ENCODE data around the gene SCEL.
"Not testable (repeated sequence)": the region's sequence is repeated elsewhere in the genome, so short reads cannot be mapped to it uniquely, and the experiment has no call there.

The SCEL gene

DNA sequence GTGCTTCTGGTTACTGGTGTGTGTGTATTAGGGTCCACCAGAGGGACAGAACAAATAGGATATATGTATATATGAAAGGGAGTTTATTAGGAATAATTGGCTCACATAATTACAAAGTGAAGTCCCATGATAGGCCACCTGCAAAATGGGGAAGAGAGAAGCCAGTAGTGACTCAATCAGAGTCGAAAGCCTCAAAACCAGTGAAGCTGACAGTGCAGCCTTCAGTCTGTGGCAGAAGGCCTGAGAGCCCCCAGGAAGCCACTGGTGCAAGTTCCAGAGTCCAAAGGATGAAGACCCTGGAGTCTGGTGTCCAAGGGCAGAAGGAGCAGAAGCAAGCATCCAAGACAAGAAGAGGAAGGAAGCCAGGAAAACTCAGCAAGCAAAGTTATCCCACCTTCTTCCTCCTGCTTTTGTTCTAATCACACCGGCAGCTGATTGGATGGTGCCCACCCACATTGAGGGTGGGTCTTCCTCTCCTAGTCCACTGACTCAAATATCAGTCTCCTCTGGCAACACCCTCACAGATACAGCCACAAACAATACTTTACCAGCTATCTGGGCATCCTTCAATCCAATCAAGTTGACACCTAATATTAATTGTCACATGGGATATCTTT lies 21.7 kb upstream of the SCEL start:
- no peak for TF ChIP-seq POLR2A (IDR thresholded peaks at IDR 0.05; ENCODE audit: low read depth, low read length)
- DNase-seq (ENCODE audit: insufficient read length, low spot score) (no peak), FAIRE-seq (no peak)

DNA sequence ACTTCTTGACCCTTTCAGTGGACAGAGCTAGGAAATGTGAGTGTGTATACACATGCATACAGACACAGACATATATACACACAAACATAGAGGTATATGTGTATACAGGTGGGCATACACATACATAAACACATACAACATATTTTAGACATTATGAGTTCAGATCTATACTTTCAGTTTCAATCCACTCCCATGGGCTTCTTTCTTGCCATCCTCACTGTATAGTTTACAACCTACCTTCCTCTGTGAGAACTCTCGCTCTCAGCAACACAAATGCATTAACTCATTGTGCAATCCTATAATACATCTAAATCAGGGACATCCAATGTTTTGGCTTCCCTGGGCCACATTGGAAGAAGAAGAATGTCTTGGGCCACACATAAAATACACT lies 21.2 kb upstream of the SCEL start:
- TF ChIP-seq POLR2A (IDR thresholded peaks at IDR 0.05; ENCODE audit: low read depth, low read length): no peak
- FAIRE-seq: no peak
- no peak for DNase-seq (ENCODE audit: insufficient read length, low spot score)

DNA sequence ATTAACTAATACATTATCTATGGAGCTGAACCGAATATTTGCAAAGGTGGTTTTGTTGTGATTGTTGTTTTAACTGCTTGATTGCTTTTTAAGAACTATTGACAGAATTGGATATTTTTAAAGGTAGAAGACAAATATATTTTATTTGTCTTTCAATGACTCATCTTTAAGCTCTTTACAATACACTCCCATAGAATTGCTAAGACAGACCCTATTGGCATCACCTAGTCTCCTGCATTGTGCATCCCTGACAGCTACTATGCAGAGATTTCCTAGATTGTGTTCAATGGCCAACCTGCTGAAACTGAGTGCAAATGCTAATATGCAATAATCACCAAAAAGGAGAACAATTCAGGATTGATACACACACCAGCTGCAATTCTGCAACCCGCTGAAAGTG lies 19.7 kb upstream of the SCEL start:
- no peak for TF ChIP-seq POLR2A (IDR thresholded peaks at IDR 0.05; ENCODE audit: low read depth, low read length)
- no peak for FAIRE-seq
- DNase-seq (ENCODE audit: insufficient read length, low spot score): no peak

DNA sequence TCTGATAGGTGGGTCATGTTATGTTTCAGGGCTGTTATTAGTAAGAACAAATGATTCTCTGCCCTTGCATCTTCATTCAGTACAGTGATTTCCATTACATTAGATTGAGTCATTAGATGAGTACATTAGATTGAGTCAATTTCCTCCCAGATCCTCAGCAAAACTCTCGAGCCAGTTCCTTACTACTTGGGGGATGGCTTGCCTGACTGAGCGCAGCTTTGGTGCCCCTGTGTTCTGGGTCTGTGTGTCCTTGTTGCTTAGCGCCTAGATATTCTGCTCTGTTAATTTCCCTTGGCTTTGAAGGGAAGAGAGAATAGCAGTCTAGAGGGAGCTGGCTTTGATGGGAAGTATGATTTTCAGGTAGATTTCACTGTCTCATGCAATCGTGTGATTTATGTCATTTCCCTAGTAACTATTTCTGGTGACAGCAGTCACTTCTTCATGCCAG lies 19.1 kb upstream of the SCEL start:
- FAIRE-seq (peak; percentile 65), DNase-seq (ENCODE audit: insufficient read length, low spot score) (no peak)
- TF ChIP-seq POLR2A (IDR thresholded peaks at IDR 0.05; ENCODE audit: low read depth, low read length): no peak

DNA sequence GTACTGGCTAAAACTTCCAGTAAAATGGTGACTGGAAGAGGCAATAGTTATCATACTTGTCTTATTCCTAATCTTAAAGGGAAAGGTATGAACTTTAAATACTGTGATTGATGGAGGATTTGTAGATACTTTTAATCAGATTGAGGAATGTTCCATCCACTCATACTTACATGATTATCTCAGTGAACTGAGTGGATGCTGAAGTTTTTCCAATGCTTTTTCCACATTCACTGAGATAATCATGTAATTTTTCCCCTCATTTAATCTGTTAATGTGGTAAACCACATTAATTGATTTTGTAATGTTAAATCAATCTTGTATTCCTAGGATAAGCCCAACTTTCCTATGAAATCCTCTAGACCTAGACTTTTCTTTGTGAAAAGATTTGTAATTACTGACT lies 17.2 kb upstream of the SCEL start:
- no peak for FAIRE-seq
- DNase-seq (ENCODE audit: insufficient read length, low spot score): no peak
- TF ChIP-seq POLR2A (IDR thresholded peaks at IDR 0.05; ENCODE audit: low read depth, low read length): no peak

DNA sequence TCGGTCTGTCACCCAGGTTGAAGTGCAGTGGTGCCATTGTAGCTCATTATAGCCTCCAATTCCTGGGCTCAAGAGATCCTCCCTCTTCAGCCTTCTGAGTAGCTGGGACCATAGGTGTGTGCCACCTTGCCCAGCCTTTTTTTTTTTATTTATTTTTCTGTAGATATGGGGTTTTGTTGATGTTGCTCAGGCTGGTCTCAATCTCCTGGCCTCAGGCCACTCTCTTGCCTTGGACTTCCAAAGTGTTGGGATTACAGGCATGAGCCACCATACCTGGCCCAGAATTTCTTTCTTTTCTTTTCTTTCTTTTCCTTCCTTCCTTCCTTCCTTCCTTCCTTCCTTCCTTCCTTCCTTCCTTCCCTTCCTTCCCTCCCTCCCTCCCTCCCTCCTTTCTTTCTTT lies 16.1 kb upstream of the SCEL start:
- DNase-seq (ENCODE audit: insufficient read length, low spot score); FAIRE-seq: not testable (repeated sequence)

DNA sequence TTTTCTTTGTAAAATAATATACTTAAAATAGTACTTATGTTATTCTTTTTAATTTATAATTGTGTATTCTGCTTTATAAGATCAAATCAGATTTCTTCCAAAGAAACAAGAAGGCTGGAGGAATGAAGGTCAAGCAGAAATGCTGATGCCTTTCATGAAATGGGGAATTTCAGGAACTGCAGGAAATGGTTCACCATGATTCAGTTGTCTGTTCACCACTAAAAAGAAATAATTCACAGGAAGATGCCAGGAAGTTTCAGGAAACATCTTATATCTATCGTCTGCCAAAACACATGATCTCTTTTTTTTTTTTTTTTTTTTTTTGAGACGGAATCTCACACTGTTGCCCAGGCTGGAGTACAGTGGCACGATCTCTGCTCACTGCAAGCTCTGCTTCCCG lies 15.7 kb upstream of the SCEL start:
- no peak for TF ChIP-seq POLR2A (IDR thresholded peaks at IDR 0.05; ENCODE audit: low read depth, low read length)
- FAIRE-seq (no peak), DNase-seq (ENCODE audit: insufficient read length, low spot score) (no peak)

DNA sequence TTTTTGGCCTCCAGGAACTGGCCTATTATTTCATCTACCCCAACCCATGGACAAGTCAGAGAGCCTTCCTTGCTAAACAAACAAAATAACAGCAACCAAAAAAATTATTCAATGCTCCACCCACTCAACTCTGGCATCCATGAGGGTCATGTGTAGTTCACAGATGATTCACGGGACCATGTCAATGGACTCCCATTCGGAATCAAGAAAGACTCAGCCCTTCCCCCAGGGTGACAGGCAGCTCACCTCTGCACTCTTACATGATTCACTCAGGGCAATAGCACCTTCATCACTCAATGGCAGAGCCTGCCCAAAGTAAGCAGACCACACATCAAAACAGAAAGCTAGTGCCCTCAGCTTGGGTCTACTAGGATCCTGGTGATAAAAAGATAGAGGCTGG lies 14.3 kb upstream of the SCEL start:
- no peak for DNase-seq (ENCODE audit: insufficient read length, low spot score)
- no peak for TF ChIP-seq POLR2A (IDR thresholded peaks at IDR 0.05; ENCODE audit: low read depth, low read length)
- no peak for FAIRE-seq

DNA sequence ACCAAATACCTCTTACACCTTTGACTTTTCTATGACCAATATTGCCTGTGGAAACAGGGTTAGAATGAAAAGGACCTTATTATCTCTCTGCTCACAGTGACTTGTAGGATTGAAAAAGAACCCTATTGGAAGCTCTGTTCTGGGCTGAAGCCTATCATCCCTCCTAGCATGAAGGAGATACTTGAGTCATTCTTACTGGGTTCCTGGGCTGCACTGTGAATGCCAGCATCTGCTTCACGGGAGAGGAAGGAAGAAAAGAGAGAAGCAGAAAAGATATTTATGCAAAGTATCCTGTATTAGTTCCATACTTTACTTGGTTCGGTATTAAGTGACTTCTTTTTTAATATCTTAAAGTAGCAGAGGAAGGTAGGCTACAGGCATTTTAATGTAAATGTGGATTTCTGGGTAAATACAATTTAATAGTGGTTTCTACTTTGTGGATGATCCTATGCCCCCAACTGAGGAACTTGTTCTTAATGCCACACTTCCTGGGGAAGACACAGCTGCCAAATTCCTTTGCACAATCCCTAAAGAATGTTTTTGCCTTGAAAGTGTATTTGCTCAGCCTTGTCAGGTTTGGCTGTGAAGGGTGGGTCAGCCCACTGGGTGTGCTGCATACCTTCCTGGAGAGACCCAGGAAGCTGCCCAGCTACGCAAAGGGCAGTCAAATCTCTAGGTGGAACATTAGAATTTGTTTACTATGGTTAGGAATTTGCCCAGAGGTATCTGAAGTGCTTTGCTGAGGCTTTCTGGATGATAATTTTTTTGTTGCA lies 13.7 kb upstream of the SCEL start:
- FAIRE-seq (no peak), DNase-seq (ENCODE audit: insufficient read length, low spot score) (no peak)
- TF ChIP-seq POLR2A (IDR thresholded peaks at IDR 0.05; ENCODE audit: low read depth, low read length): no peak

DNA sequence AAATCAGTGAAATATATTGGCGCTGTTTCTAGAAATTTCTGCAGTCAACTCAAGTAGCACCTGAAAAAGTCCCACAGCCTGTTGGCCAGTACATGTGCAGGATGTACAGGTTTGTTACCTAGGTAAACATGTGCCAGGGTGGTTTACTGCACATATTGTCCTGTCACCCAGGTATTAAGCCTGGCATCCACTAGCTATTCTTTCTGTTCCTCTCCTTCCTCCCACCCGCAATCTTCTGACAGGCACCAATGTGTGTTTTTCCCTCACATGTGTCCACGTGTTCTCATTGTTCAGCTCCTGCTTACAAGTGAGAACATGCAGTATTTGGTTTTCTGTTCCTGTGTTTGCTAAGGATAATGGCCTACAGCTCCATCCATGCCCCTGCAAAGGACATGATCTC lies 13.1 kb upstream of the SCEL start:
- FAIRE-seq (no peak), DNase-seq (ENCODE audit: insufficient read length, low spot score) (no peak)

DNA sequence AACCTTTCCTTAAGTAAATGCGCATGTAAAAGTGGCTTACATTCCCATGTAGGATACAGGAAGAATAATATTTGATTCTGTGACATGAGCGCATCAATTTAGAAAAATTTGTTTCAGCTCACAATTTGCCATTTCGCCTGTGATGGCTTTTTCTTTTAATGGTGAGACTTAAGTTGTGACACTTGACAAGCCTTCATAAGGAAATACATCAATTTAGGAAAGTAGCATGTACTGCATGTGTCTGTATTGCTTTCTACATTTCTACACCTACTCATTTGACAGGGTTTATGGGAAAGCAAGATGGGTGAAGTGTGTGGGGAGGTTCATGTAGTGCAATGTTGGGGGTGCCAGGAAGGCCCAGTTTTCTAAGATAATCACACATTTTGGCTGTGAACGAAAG lies 12.1 kb upstream of the SCEL start:
- FAIRE-seq: no peak
- DNase-seq (ENCODE audit: insufficient read length, low spot score): no peak
- TF ChIP-seq POLR2A (IDR thresholded peaks at IDR 0.05; ENCODE audit: low read depth, low read length): no peak

More for the DNA sequence above, 13.1 kb upstream of the SCEL start:
- no peak for TF ChIP-seq POLR2A (IDR thresholded peaks at IDR 0.05; ENCODE audit: low read depth, low read length)

DNA sequence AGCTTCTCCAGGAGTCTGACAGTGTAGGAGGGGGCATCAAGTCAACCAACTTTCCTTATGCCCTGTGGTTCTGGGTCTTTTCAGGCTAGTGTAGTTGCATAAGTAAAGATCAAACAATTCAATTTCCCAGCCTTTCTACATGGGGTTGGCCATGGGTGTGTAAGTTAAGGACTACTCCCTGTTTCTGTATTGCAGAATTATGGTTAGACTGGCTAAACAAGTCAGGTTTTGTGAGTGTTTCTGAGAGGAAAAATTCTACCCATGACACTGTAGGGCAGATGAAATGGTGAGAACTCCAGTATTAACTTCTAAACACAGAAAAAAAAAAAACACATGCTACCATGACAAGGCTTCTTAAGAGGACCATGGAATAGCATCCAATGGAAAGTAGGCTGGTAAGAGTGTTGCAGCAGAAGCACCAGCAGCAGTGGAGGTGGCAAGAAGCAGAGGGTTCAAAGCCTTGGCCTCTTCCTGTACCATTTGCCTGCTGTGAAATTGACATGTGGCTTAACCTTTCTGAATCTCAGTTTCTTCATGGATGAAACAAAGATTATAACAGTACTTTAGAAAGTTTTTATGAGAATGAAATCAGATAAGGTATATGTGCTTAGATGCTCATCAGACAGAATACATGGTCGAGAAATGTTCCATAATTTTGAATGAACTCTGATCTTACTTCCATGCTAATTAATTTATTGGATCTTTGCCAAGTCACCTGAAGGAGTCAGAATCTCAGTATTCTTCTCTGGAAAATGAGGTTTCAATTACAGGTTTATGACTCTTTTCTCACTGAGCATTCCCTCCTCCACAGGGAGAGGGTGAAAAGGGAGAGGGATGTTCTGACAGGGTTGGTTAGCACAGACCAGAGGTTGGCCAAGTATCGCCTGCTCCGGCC lies 11.4 kb upstream of the SCEL start:
- no peak for TF ChIP-seq POLR2A (IDR thresholded peaks at IDR 0.05; ENCODE audit: low read depth, low read length)
- DNase-seq (ENCODE audit: insufficient read length, low spot score) (no peak), FAIRE-seq (no peak)

DNA sequence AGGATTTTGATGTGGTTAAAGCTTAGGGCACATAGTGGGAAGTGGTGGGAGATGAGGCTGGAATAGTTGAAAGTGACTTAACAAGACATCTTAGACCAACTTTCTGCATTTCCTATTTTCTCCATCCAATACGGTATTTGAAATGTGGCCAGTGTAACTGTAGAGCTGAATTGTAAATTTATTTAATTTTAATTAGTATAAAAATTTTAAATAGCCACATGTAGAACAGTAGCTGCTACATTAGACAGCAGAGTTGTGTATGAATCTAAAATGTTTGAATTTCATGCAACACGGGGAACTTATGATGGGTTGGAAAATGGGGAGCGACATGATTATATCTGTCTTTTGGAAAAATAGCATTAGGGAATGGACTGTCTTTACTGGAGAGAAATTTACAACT lies 7.1 kb upstream of the SCEL start:
- no peak for TF ChIP-seq POLR2A (IDR thresholded peaks at IDR 0.05; ENCODE audit: low read depth, low read length)
- no peak for DNase-seq (ENCODE audit: insufficient read length, low spot score)
- FAIRE-seq: no peak

DNA sequence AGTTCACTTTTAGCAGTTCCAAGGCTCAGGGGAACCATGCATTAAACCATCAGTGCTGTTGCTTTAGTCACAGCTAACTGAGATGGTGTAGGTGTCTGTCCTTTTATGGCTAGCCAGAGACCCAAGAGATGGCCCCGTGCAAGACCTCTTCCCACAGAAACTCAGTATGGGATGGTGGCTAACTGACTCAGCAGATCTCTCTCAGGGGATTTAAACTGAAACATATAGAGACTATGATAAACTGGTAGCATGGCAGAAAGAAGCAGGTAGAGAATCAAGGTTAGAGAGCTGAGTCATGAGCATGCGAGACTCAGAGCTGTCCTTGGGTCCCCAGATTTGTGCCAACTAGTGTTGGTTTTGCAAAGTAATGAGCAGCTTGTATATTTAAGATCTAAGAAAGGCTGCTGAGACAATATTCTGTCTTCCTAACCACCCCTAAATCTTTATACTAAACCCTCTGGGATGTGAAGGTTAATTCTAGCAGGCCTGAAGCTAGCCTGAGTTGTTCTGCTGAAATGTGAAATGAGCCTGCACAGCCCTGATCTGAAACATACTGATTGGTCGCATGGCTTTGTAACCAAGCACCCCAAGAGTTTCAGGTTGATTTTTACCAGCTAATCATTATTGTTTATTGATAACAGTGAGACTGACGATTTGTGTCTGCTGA lies 6.5 kb upstream of the SCEL start:
- DNase-seq (ENCODE audit: insufficient read length, low spot score): no peak
- TF ChIP-seq POLR2A (IDR thresholded peaks at IDR 0.05; ENCODE audit: low read depth, low read length): no peak
- FAIRE-seq: no peak

Data from H54 (cell line).